ENCODE results near the gene ERN1. TPM values are rescaled to one million over a fixed set of nuclear protein-coding genes. Genes with fewer than 3 reads are reported as not detected.
A peak's percentile ranks its signal among the peaks of the same experiment; 100 is the strongest.

ERN1 gene
- total RNA-seq, 1 donor from 2014 or later: 16.7 TPM

DNA sequence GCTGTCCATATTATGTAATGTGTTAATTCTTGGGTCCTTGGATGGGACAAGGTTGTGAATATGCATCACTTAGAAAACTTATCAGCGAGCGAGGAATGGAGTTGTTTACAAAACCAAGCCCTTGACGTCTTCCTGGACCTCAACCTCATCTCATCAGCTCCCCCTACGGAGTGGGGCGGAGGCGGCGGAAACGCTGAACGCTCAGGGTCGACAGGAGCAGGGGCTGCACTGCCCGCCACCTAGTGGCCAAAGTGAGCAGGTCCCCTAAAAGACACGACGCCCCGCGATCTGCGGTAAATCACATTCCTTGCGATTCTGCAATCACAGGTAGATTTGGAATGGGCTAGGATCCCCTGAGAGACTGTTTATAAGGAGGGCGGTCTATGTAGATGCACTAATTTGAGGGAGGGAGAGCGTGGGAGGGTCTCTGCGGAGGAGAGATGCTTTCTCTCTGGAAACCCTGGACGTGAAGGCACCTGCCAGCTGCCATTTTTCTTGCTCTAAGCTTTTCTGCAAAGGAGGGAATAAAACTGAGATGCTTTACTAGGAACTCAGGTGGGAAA, 104.1 kb downstream of the ERN1 start:
- Mint-ChIP-seq H3K27ac (ENCODE audit: unreplicated experiment) (no peak overlapping the region), H3K36me3 (ENCODE audit: low read depth, unreplicated experiment) (no peaks in the 10 kb centered on the region), H3K4me1 (ENCODE audit: unreplicated experiment) (peaks cover 26% of the 10 kb centered on the region), H3K9me3 (ENCODE audit: unreplicated experiment) (no peaks in the 10 kb centered on the region), H3K27me3 (ENCODE audit: unreplicated experiment) (no peaks in the 10 kb centered on the region), H3K4me3 (ENCODE audit: unreplicated experiment) (peak overlapping the region; percentile 45)
- peak; percentile 80 for DNase-seq (ENCODE audit: low spot score)
- TF ChIP-seq, protein P1, sequence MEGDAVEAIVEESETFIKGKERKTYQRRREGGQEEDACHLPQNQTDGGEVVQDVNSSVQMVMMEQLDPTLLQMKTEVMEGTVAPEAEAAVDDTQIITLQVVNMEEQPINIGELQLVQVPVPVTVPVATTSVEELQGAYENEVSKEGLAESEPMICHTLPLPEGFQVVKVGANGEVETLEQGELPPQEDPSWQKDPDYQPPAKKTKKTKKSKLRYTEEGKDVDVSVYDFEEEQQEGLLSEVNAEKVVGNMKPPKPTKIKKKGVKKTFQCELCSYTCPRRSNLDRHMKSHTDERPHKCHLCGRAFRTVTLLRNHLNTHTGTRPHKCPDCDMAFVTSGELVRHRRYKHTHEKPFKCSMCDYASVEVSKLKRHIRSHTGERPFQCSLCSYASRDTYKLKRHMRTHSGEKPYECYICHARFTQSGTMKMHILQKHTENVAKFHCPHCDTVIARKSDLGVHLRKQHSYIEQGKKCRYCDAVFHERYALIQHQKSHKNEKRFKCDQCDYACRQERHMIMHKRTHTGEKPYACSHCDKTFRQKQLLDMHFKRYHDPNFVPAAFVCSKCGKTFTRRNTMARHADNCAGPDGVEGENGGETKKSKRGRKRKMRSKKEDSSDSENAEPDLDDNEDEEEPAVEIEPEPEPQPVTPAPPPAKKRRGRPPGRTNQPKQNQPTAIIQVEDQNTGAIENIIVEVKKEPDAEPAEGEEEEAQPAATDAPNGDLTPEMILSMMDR (IDR thresholded peaks at IDR 0.05; ENCODE audit: unreplicated experiment): peak; percentile 97

DNA sequence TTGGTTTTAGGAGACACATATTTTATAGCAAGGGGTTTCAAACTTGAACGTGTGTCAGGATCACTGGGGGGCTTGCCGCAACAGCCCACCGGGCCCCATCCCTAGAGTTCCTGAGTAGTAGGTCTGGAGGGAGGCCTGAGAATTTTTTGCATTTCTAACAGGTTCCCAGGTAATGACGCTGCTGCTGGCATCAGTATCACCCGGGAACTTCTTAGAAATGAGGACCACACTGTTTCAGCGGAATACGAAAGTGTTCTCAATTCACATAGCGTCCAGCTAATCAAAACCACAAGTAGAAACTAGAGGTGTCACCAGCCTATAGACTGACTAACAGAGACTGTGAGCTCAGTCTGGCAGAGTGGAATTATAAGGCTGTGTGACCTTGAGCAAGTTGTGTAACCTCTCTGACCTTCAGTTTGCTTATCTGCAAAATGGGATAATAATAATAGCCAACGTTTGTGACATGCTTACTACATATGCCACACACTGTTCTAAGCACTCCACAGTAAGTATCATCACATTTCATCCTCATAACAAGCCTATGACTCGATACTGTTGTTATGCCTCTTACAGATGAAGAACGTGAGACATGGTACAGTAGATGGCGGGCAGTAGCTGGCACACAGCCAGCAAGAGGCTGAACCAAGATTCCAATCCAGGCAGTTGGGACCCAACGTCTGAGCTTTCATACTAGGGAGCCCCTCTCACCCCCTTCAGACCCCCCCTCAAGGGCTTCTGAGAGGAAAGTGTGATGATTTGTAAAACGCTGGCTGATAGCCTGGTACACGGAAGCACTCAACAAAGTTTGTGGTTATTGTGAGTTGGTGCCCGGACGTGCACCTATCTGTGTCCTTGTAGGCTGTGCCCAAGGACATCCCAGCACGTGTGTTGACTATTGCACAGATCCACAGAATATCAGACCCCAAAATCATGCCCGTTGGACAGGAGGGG, 104.9 kb downstream of the ERN1 start:
- no peak for DNase-seq (ENCODE audit: low spot score)
- TF ChIP-seq, protein P1 (IDR thresholded peaks at IDR 0.05; ENCODE audit: unreplicated experiment): no peak
- no peaks in the 10 kb centered on the region for H3K36me3 Mint-ChIP-seq (ENCODE audit: low read depth, unreplicated experiment)
- H3K27ac Mint-ChIP-seq (ENCODE audit: unreplicated experiment): peak overlapping the region; percentile 38
- H3K27me3 Mint-ChIP-seq (ENCODE audit: unreplicated experiment): no peaks in the 10 kb centered on the region
- peaks cover 30% of the 10 kb centered on the region for H3K4me1 Mint-ChIP-seq (ENCODE audit: unreplicated experiment)
- H3K4me3 Mint-ChIP-seq (ENCODE audit: unreplicated experiment): peak overlapping the region; percentile 20
- H3K9me3 Mint-ChIP-seq (ENCODE audit: unreplicated experiment): no peaks in the 10 kb centered on the region

GRCh38 chr17:64024215-64024654, 105.7 kb downstream of the ERN1 start:
- H3K9me3 Mint-ChIP-seq (ENCODE audit: unreplicated experiment): no peaks in the 10 kb centered on the region
- H3K4me1 Mint-ChIP-seq (ENCODE audit: unreplicated experiment): peaks cover 34% of the 10 kb centered on the region
- no peaks in the 10 kb centered on the region for H3K27me3 Mint-ChIP-seq (ENCODE audit: unreplicated experiment)
- peak overlapping the region; percentile 38 for H3K27ac Mint-ChIP-seq (ENCODE audit: unreplicated experiment)
- DNase-seq (ENCODE audit: low spot score): no peak
- H3K4me3 Mint-ChIP-seq (ENCODE audit: unreplicated experiment): peak overlapping the region; percentile 20
- TF ChIP-seq, protein P1 (IDR thresholded peaks at IDR 0.05; ENCODE audit: unreplicated experiment): no peak
- no peaks in the 10 kb centered on the region for H3K36me3 Mint-ChIP-seq (ENCODE audit: low read depth, unreplicated experiment)

DNA sequence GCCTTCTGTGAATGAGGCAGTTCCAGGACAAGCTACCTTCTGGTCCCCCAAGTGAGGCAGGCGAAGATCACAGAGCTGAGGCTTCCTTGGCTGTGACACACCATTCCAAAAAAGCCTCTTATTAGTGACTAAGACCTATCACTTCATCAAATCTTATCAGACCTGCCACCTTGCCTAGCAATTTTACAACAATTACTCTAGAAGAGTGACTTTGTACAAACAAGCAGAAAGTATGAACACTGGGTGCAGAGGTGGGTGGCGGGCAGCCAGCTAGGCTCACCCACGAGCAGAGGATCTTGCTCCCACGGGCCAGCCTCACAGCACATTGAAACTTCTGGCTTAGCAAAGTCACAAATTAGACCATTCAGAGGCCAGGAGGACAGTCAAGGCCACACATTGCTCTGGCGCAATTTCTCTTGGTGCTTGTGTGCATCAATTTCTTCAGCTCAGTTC, 107.3 kb downstream of the ERN1 start:
- TF ChIP-seq, protein P1 (IDR thresholded peaks at IDR 0.05; ENCODE audit: unreplicated experiment): no peak
- Mint-ChIP-seq H3K36me3 (ENCODE audit: low read depth, unreplicated experiment) (no peaks in the 10 kb centered on the region), H3K4me3 (ENCODE audit: unreplicated experiment) (no peak overlapping the region), H3K27me3 (ENCODE audit: unreplicated experiment) (no peaks in the 10 kb centered on the region), H3K9me3 (ENCODE audit: unreplicated experiment) (no peaks in the 10 kb centered on the region), H3K27ac (ENCODE audit: unreplicated experiment) (no peak overlapping the region), H3K4me1 (ENCODE audit: unreplicated experiment) (peaks cover 38% of the 10 kb centered on the region)
- DNase-seq (ENCODE audit: low spot score): no peak

Data from endothelial cell (in vitro differentiated cells).